CD4-positive, alpha-beta T cell (primary cell): ENCODE data around the gene SMYD3. TPM values are rescaled to one million over a fixed set of nuclear protein-coding genes. Genes with fewer than 3 reads are reported as not detected.

Experiments used
- ATAC-seq: fragments of 200-7000 bp; cut with Tn5 transposase; one replicate; pipeline ENCODE4 v1.10.0; 2022; ENCODE audit warnings: mild to moderate bottlenecking; ENCODE audit not compliant: poor library complexity
- CTCF ChIA-PET: fragments of 350-600 bp; sonication (Branson Sonifier 250); formaldehyde crosslinking; loops from one replicate; lab custom pipeline; 2021; ENCODE audit warnings: antibody characterized with exemption, inconsistent platforms; lab: Charles Lee
- POLR2A ChIA-PET: fragments of 350-600 bp; sonication (Branson Sonifier 250); formaldehyde crosslinking; loops from one replicate; lab custom pipeline; 2021; ENCODE audit warnings: antibody characterized with exemption, inconsistent platforms; lab: Charles Lee
- DNase-seq, 14 experiments: peaks; one replicate each; pipeline ENCODE4 v3.0.0-alpha.2; 2013 to 2020; ENCODE audit warnings: mixed read lengths in 2 of 14
- H3K27ac ChIP-seq, 2 donors: one replicate each; pipeline versions ENCODE4 v1.5.1 to v1.7.0; 2013; ENCODE audit warnings: low read length in 2 of 2, low read depth in 1 of 2, mild to moderate bottlenecking in 1 of 2
- H3K27me3 ChIP-seq, 2 experiments: 1 replicate in 1 of 2; 2 replicates in 1 of 2; pipeline versions ENCODE4 v1.6.1 to v1.7.0; 2013; ENCODE audit warnings: low read length in 2 of 2, control low read depth in 1 of 2, mild to moderate bottlenecking in 1 of 2, moderate library complexity in 1 of 2; ENCODE audit not compliant: insufficient read depth in 2 of 2, control insufficient read depth in 1 of 2
- H3K36me3 ChIP-seq: one replicate; pipeline ENCODE4 v1.6.1; 2013; ENCODE audit warnings: low read length, control low read depth; ENCODE audit not compliant: insufficient read depth
- H3K4me1 ChIP-seq: one replicate; pipeline ENCODE4 v1.6.1; 2013; ENCODE audit warnings: low read length, control low read depth; ENCODE audit not compliant: insufficient read depth
- H3K4me3 ChIP-seq: one replicate; pipeline ENCODE4 v1.5.1; 2013; ENCODE audit warnings: mild to moderate bottlenecking, low read length, moderate library complexity
- H3K9me3 ChIP-seq, 2 experiments: 1 replicate in 1 of 2; 2 replicates in 1 of 2; pipeline versions ENCODE4 v1.6.1 to v1.7.0; 2013; ENCODE audit warnings: low read length in 2 of 2, mild to moderate bottlenecking in 2 of 2, control low read depth in 1 of 2, moderate library complexity in 1 of 2; ENCODE audit not compliant: control insufficient read depth in 1 of 2, insufficient read depth in 1 of 2
- H3K27ac Mint-ChIP-seq: one replicate; pipeline ENCODE4 v1.8.0; 2020; ENCODE audit warnings: mixed read lengths
- H3K27me3 Mint-ChIP-seq: one replicate; pipeline ENCODE4 v1.8.0; 2021; ENCODE audit warnings: mixed read lengths
- H3K36me3 Mint-ChIP-seq: one replicate; pipeline ENCODE4 v1.8.0; 2021; ENCODE audit warnings: low read depth, mixed read lengths
- H3K4me1 Mint-ChIP-seq: one replicate; pipeline ENCODE4 v1.8.0; 2021; ENCODE audit warnings: low read depth, mixed read lengths
- H3K4me3 Mint-ChIP-seq: one replicate; pipeline ENCODE4 v1.8.0; 2020; ENCODE audit warnings: mild to moderate bottlenecking, mixed read lengths
- H3K9me3 Mint-ChIP-seq: one replicate; pipeline ENCODE4 v1.8.0; 2020; ENCODE audit warnings: mixed read lengths
- intact Hi-C, 2 experiments: fragments of 100-400 bp; cut with DNase I in 1 of 2; cut with micrococcal nuclease in 1 of 2; formaldehyde crosslinking; loops; one replicate each; pipeline versions ENCODE4 v1.15.1 to v1.9.0; 2023 to 2025; cut with DNase I, micrococcal nuclease
- total RNA-seq, 174 experiments: library from RNA in 2 of 174; stranded (reverse) in 2 of 174; gene quantifications; one replicate each; pipeline ENCODE4 v1.2.3 and lab custom pipeline; 2021 to 2026
- TF ChIP-seq, protein P1 (sequence below): fragments of 200-600 bp; IDR thresholded peaks from one replicate; pipeline ENCODE4 v1.8.0; 2022; ENCODE audit warnings: antibody characterized with exemption, mild to moderate bottlenecking

SMYD3 gene
- total RNA-seq, 2 experiments from 2014 or later = 18.8 to 19.6 TPM

DNA sequence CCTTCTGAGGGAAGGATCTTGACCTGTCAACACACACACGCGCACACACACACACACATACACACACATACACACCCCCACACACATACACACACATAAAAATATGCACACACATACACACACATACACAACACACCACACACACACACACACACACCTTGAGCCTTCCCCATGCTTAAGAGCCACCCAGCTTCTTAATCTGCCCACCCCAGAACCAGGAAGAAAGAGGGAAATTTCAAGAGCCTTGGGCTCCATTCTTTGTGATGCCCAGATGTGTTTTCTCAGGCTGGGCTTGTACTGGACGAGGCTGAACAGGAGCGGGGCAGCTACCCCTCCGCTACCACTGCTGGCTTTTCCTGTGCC lies 708.7 kb downstream of the SMYD3 start:
- no peaks in the 10 kb centered on the region for H3K27me3 ChIP-seq
- Mint-ChIP-seq H3K9me3 (no peaks in the 10 kb centered on the region), H3K27ac (no peak overlapping the region), H3K27me3 (no peaks in the 10 kb centered on the region), H3K4me3 (no peak overlapping the region), H3K36me3 (peaks cover 5% of the 10 kb centered on the region), H3K4me1 (no peaks in the 10 kb centered on the region)
- H3K27ac ChIP-seq = no peak overlapping the region
- DNase-seq = no peak
- peaks cover 0 to 5% of the 10 kb centered on the region in 2 experiments for H3K9me3 ChIP-seq
- ChIA-PET CTCF (interaction anchor here (0.6 to 0.7 kb wide), 2 partner anchors 42 to 639 kb away, joined by 3 read pairs; no protein-coding TSS in a partner anchor), POLR2A (no interaction called here)
- no peaks in the 10 kb centered on the region for H3K4me1 ChIP-seq
- no peaks in the 10 kb centered on the region for H3K36me3 ChIP-seq
- TF ChIP-seq, protein P1, sequence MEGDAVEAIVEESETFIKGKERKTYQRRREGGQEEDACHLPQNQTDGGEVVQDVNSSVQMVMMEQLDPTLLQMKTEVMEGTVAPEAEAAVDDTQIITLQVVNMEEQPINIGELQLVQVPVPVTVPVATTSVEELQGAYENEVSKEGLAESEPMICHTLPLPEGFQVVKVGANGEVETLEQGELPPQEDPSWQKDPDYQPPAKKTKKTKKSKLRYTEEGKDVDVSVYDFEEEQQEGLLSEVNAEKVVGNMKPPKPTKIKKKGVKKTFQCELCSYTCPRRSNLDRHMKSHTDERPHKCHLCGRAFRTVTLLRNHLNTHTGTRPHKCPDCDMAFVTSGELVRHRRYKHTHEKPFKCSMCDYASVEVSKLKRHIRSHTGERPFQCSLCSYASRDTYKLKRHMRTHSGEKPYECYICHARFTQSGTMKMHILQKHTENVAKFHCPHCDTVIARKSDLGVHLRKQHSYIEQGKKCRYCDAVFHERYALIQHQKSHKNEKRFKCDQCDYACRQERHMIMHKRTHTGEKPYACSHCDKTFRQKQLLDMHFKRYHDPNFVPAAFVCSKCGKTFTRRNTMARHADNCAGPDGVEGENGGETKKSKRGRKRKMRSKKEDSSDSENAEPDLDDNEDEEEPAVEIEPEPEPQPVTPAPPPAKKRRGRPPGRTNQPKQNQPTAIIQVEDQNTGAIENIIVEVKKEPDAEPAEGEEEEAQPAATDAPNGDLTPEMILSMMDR = no peak
- intact Hi-C loops = no loop called here
- H3K4me3 ChIP-seq = no peak overlapping the region
- ATAC-seq = no peak

DNA sequence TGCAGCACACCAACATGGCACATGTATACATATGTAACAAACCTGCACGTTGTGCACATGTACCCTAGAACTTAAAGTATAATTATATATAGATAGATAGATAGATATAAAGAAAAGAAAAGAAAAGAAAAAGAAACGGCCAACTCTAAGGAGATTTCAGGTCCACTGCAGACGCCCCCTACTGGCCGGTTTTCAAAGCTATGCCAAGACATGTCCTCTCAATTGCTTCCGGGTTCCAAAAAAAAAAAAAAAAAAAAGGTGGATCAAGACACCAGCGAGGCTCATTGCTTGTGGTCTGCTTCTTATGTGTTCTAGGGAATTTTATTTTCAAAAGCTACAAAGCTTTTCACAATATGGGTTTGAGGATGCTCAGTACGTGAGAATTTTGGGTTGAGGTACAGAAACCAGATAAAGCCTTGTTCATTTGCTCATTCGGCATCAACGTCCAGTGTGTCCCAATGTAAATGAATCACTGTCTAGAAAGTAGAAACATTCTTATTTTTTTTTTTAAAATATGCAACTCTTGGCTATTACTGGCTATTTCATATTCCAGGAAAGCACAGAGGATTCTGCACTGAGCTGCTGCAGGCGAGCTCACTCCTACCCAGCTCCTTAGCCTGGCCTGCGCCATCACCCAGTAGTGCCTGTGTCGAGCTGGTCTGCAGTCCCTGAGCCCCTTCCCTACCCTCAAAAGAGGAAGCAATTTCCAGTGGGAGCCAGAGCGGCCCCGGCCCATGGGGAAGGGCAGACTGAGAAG lies 709.3 kb downstream of the SMYD3 start:
- peaks cover 0 to 5% of the 10 kb centered on the region in 2 experiments for H3K9me3 ChIP-seq
- H3K36me3 ChIP-seq = no peaks in the 10 kb centered on the region
- H3K4me3 ChIP-seq = no peak overlapping the region
- Mint-ChIP-seq H3K4me1 (no peaks in the 10 kb centered on the region), H3K4me3 (no peak overlapping the region), H3K27ac (no peak overlapping the region), H3K36me3 (peaks cover 5% of the 10 kb centered on the region), H3K27me3 (no peaks in the 10 kb centered on the region), H3K9me3 (no peaks in the 10 kb centered on the region)
- H3K27ac ChIP-seq = no peak overlapping the region
- intact Hi-C loops = no loop called here
- CTCF ChIA-PET = interaction anchor here (0.6 to 0.7 kb wide), 2 partner anchors 42 to 640 kb away, joined by 3 read pairs; no protein-coding TSS in a partner anchor
- no peak for DNase-seq
- H3K4me1 ChIP-seq = no peaks in the 10 kb centered on the region
- no peaks in the 10 kb centered on the region for H3K27me3 ChIP-seq
- TF ChIP-seq, protein P1 = no peak
- ATAC-seq = no peak
- POLR2A ChIA-PET = no interaction called here

DNA sequence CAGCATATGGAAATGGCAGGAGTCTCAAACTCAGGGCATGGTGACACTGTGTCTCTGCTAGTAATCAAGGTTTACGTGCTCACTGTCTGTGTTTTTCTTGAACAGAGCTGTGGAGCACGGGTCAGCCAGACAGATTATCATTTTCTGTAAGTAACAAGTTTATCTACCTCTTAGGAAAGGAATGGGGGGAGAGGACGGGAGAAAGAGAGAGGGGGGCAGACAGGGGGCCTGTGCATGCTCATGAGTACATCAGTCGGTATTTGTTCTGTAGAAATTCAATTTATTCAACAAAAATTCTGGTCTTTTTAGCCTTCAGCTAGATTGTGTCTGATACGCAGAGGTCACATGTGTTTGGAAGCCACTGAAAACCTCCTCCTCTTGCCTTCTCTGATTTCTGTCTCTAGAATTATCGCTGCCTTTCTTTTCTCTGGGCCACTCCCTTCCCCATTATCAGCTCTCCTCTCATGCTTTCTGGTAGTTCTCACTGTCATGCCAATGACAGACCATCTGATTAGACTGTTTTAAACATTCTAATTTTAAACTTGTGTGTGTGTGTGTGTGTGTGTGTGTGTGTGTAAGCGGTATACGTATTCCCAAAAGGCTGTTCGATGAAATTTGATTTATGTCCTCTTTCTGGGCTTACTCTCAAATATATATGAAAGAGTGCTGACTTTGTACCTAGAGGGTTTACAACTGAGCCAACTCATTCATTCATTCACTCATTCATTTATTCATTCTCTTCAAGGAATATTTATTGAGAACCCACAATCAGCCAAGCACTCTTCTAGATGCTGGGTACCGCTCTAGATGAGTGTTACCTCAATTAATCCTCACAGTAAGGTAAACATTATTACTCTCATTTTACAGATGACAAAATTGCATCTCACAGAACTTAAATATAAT lies 715.4 kb downstream of the SMYD3 start:
- no peak for ATAC-seq
- H3K36me3 Mint-ChIP-seq = no peaks in the 10 kb centered on the region
- DNase-seq = no peak
- H3K27me3 ChIP-seq = no peaks in the 10 kb centered on the region
- H3K4me1 Mint-ChIP-seq = no peaks in the 10 kb centered on the region
- CTCF ChIA-PET = interaction anchor here (0.5 kb wide), 1 partner anchor 573 kb away, joined by 4 read pairs; no protein-coding TSS in a partner anchor
- no peaks in the 10 kb centered on the region for H3K36me3 ChIP-seq
- H3K9me3 Mint-ChIP-seq = no peaks in the 10 kb centered on the region
- no peak overlapping the region for H3K27ac ChIP-seq
- POLR2A ChIA-PET = interaction anchor here (0.6 kb wide), 1 partner anchor 1621 kb away, joined by 3 read pairs; no protein-coding TSS in a partner anchor
- H3K4me3 Mint-ChIP-seq = no peak overlapping the region
- no peak overlapping the region for H3K4me3 ChIP-seq
- TF ChIP-seq, protein P1 = no peak
- no peaks in the 10 kb centered on the region for H3K9me3 ChIP-seq
- intact Hi-C loops = no loop called here
- H3K27me3 Mint-ChIP-seq = no peaks in the 10 kb centered on the region
- H3K4me1 ChIP-seq = no peaks in the 10 kb centered on the region
- H3K27ac Mint-ChIP-seq = no peak overlapping the region
